Measurements from ENCODE around the gene SNAI3.

Gene SNAI3

DNA sequence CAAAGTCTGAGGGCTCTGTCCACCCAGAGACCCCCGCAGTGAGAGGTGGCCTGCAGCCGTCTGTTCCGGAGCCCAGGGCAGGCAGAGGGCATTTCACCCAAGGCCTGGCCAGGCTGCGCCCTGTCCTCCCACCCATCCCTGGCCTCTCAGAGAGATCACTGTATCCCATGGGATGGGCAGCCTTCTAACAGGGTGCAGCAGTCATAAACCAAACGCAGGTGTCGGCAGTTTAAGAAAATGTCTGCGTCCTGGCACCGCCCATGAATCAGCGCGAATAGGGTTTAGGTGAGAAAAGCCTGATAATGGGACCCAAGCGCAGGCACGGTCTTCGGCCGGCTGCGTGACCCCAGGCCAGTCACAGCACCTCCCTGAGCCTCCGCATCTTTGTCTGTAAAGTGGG lies 40.9 kb downstream of the SNAI3 start:
- DNase-seq (ENCODE audit: low read depth): no peak
- H3K4me3 ChIP-seq (replicated peaks; ENCODE audit: low read depth, low read length): no peak overlapping the region
- TF ChIP-seq, protein P1, sequence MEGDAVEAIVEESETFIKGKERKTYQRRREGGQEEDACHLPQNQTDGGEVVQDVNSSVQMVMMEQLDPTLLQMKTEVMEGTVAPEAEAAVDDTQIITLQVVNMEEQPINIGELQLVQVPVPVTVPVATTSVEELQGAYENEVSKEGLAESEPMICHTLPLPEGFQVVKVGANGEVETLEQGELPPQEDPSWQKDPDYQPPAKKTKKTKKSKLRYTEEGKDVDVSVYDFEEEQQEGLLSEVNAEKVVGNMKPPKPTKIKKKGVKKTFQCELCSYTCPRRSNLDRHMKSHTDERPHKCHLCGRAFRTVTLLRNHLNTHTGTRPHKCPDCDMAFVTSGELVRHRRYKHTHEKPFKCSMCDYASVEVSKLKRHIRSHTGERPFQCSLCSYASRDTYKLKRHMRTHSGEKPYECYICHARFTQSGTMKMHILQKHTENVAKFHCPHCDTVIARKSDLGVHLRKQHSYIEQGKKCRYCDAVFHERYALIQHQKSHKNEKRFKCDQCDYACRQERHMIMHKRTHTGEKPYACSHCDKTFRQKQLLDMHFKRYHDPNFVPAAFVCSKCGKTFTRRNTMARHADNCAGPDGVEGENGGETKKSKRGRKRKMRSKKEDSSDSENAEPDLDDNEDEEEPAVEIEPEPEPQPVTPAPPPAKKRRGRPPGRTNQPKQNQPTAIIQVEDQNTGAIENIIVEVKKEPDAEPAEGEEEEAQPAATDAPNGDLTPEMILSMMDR (IDR thresholded peaks at IDR 0.05; ENCODE audit: low read length, missing control alignments): no peak

- DNase-seq (ENCODE audit: low read depth): no peak
- TF ChIP-seq, protein P1 (IDR thresholded peaks at IDR 0.05; ENCODE audit: low read length, missing control alignments): no peak
- no peak overlapping the region for H3K4me3 ChIP-seq (replicated peaks; ENCODE audit: low read depth, low read length)
These were observed 42.7 kb downstream of the SNAI3 start for GRCh38 chr16:88643644-88643932.

- TF ChIP-seq, protein P1 (IDR thresholded peaks at IDR 0.05; ENCODE audit: low read length, missing control alignments): no peak
- DNase-seq (ENCODE audit: low read depth): no peak
- no peak overlapping the region for H3K4me3 ChIP-seq (replicated peaks; ENCODE audit: low read depth, low read length)
These were observed 43.2 kb downstream of the SNAI3 start for GRCh38 chr16:88642881-88643643.

DNA sequence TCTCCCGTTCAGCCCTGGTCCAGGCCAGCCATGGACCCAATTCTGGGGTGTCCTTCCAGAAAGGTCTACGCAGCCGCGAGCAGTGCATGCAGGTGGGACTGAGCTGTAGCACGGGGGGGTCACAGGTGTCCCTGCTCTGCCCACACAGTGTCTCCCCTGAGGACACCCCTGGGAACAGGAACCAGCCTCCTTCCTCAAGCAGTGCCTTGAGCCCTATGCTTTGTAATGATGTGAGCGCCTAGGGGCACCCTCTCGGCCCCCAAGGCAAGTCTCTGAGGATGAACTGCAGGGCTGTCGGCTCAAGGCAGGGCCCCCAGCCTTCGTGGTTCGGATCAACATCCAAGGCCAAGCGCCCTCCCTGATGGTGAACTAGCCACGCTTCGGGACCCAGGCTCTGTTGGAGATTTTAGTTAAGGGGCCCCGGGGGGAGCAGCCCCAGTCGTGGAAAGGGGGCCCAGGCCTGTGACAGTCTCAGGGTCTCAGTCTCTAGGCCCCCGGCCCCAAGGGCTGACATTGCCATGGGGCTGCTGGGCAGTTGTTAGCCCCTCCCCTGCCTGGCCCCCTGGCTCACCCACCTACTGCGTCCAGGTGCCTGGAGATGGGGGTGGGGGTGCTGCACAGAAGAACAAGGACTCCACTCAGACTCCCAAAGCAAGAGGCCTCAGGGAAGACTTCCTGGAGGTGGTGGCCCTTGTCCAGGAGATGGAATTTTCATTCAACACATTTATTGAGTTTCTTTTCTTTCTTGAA lies 45.6 kb downstream of the SNAI3 start:
- DNase-seq (ENCODE audit: low read depth): no peak
- H3K4me3 ChIP-seq (replicated peaks; ENCODE audit: low read depth, low read length): no peak overlapping the region
- TF ChIP-seq, protein P1 (IDR thresholded peaks at IDR 0.05; ENCODE audit: low read length, missing control alignments): no peak

GRCh38 chr16:88640039-88640495 lies 46.2 kb downstream of the SNAI3 start:
- H3K4me3 ChIP-seq (replicated peaks; ENCODE audit: low read depth, low read length): no peak overlapping the region
- TF ChIP-seq, protein P1 (IDR thresholded peaks at IDR 0.05; ENCODE audit: low read length, missing control alignments): no peak
- no peak for DNase-seq (ENCODE audit: low read depth)

GRCh38 chr16:88639231-88640038 lies 46.9 kb downstream of the SNAI3 start:
- no peak for DNase-seq (ENCODE audit: low read depth)
- TF ChIP-seq, protein P1 (IDR thresholded peaks at IDR 0.05; ENCODE audit: low read length, missing control alignments): no peak
- H3K4me3 ChIP-seq (replicated peaks; ENCODE audit: low read depth, low read length): no peak overlapping the region
